GM10266 (cell line): ENCODE measurements around the gene PRKAA2.

Experiments used
- DNase-seq: peaks from one replicate; pipeline ENCODE4 v3.0.0; 2012; ENCODE audit errors: extremely low spot score
- TF ChIP-seq, protein P1 (sequence below): IDR thresholded peaks from 2 replicates; pipeline ENCODE4 v1.5.1; 2012; ENCODE audit warnings: mild to moderate bottlenecking, low read depth; ENCODE audit not compliant: control insufficient read depth, insufficient read depth; ENCODE audit errors: missing control alignments

The PRKAA2 gene

DNA sequence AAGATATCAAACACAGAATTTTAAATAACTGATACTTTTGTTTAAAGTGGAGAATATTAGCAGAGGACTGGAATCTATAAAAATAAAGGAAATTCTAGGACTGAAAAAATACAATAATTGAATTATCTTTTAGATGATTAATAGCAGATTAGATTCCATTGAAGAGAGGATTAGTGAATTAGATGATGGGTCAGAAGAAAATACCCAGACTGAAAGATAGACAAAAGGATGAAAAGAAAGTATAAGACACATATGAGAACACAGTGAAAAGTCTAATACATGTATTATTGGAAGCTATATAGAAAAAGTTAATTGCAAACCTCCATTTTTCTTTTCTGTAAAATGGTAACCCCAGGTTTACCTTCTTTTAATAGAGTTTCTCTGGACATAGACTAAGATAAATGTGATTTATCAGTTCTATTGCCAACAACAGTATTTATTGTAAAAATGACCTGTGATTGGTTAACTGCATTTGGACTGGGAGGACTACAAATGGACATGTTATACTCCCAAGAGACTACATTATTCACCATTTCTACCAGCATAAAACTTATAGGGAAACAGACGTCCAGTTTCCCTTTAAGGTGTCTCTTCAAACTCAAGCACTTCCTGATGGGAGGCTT, 11.0 kb downstream of the PRKAA2 start:
- no peak for DNase-seq
- TF ChIP-seq, protein P1, sequence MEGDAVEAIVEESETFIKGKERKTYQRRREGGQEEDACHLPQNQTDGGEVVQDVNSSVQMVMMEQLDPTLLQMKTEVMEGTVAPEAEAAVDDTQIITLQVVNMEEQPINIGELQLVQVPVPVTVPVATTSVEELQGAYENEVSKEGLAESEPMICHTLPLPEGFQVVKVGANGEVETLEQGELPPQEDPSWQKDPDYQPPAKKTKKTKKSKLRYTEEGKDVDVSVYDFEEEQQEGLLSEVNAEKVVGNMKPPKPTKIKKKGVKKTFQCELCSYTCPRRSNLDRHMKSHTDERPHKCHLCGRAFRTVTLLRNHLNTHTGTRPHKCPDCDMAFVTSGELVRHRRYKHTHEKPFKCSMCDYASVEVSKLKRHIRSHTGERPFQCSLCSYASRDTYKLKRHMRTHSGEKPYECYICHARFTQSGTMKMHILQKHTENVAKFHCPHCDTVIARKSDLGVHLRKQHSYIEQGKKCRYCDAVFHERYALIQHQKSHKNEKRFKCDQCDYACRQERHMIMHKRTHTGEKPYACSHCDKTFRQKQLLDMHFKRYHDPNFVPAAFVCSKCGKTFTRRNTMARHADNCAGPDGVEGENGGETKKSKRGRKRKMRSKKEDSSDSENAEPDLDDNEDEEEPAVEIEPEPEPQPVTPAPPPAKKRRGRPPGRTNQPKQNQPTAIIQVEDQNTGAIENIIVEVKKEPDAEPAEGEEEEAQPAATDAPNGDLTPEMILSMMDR, result no peak

DNA sequence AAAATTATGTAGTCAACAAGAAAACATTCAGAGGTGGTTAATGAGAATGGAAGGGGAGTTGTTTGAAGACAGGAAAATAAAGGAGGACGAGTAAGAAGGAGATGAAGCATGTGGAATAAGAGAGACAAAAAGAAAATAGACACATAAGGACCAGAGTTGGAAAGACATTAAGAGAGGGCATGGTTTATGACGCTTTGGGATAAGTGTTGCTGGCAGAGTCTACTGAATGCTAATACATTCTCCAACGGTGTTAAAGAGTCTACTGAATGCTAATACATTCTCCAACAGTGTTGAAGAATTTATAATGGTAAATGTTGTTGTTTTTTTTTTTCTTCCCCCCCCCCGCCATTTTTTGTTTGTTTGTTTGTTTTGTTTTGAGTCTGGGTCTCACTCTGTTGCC, 13.1 kb downstream of the PRKAA2 start:
- no peak for DNase-seq
- TF ChIP-seq, protein P1, result no peak

DNA sequence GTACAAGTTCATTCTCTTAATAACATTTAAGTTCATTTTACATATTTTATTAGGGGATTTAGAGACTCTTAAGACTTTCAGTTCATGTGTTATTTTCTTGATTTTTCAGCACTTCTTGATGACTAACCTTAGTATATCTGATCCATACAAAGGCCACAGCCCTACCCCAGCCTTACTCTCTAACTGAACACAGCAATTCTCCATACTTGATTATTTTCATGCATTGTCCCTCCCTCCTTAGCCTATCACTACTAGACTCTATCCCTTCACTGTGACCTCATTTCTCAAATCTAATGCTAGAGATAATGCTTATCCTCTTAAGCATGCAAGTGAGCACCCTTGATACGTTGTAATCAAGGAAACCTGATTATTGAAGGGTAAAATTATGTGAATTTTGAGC, 15.2 kb downstream of the PRKAA2 start:
- DNase-seq, result no peak

DNA sequence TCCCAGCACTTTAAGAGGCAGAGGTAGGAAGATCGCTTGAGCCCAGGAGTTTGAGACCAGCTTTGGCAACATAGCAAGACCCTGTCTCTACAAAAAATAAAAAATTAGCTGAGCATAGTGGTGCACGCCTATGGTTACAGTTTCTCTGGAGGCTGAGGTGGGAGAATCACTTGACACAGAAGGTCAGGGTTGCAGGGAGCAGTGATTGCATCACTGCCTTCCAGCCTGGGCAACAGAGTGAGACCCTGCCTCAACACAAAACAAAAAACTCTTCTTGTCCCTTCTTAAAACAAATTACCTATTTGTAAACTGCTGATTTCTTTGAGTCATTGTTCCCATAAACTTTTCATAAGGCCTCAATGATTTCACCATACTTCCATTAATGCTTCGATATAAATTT, 18.7 kb downstream of the PRKAA2 start:
- TF ChIP-seq, protein P1, result no peak
- DNase-seq, result no peak

More for the DNA sequence above, 15.2 kb downstream of the PRKAA2 start:
- TF ChIP-seq, protein P1, result no peak

DNA sequence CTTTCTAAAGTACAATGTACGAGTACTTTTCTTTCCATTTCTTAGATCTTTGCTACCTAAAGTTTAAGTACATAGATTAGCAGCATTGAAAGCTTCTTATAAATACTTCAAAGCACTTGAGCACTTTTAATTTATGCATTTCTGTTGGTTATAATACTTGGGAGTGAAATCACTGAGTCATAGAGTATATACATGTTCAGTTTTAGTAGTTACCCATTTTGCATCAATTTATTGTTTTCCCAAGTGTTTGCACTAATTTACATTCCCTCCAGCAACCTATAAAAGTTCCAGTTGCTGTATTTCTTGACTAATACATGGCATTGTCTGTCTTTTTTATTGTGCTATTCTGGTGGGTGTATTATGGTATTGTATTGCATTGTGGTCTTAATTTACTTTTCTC, 20.3 kb downstream of the PRKAA2 start:
- DNase-seq, result no peak
- TF ChIP-seq, protein P1, result no peak

DNA sequence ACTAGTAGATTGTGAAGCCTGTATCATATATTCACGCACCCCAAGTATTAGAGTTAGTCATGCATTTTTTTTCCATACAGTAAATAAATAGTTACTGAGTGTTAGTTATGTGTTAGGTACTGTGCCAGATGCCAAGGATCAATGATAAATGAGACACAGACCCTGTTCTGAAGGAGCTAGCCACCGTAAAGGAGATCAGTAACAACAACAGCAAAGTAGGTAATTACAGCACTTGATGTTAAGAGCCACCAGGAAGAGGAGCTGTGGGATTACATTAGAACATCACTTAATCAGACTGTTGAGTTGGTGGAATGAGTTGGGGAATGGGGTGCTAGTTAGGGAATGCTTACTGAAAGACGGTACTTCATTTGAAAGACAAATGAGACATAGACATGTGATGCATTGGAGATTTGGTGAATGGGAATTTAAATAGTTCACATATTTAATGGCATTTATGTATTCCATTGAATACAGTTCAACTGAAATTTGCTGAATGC, 21.0 kb downstream of the PRKAA2 start:
- no peak for DNase-seq
- TF ChIP-seq, protein P1, result no peak

DNA sequence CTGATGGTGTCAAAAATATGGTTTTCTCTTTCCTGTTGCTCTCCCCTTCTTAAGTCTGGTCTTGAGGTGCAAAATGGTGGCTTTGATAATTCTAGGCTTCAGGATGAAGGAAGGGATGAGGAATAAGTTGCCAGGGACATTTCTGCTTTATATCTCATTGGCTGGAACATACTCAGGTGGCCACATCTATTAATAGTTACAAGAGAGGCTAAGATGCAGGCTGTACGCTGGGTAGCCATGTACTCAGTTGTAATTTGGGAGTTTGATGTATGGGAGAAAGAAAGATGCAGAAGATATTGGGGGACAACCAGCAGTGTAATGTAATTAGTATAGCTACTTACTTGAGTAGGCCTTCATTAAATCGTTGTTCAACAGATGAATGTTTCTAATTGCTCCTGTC, 25.2 kb downstream of the PRKAA2 start:
- TF ChIP-seq, protein P1, result no peak
- no peak for DNase-seq
